ENCODE data around the gene ADAMTS4.

- no peak for TF ChIP-seq CTCF (IDR thresholded peaks at IDR 0.05)
- TF ChIP-seq POLR2AphosphoS5 (IDR thresholded peaks at IDR 0.05): no peak
Observed at GRCh38 chr1:161190962-161191521, 7.8 kb downstream of the ADAMTS4 start.
